Esophagus (tissue), 2 donors: ENCODE data around the gene FTH1. TPM values are rescaled to one million over a fixed set of nuclear protein-coding genes. Genes with fewer than 3 reads are reported as not detected.

ENCODE experiments used
- H3K27ac ChIP-seq, 2 donors: one replicate each; pipeline ENCODE4 v1.5.1; 2013; ENCODE audit warnings: low read depth in 2 of 2, mild to moderate bottlenecking in 2 of 2, inconsistent platforms in 1 of 2, low read length in 1 of 2, moderate library complexity in 1 of 2
- H3K27me3 ChIP-seq, 2 donors: one replicate each; pipeline ENCODE4 v1.6.1; 2013; ENCODE audit warnings: low read length in 2 of 2, control low read depth in 1 of 2, mild to moderate bottlenecking in 1 of 2; ENCODE audit not compliant: insufficient read depth in 2 of 2, control insufficient read depth in 1 of 2
- H3K36me3 ChIP-seq, 2 donors: one replicate each; pipeline ENCODE4 v1.6.1; 2013; ENCODE audit warnings: low read length in 1 of 2; ENCODE audit not compliant: control insufficient read depth in 2 of 2, insufficient read depth in 2 of 2
- H3K4me1 ChIP-seq, 2 donors: one replicate each; pipeline ENCODE4 v1.6.1; 2013; ENCODE audit warnings: low read length in 1 of 2; ENCODE audit not compliant: control insufficient read depth in 2 of 2, insufficient read depth in 2 of 2
- H3K4me3 ChIP-seq, 2 donors: one replicate each; pipeline ENCODE4 v1.5.1; 2013; ENCODE audit warnings: low read length in 2 of 2, mild to moderate bottlenecking in 2 of 2, low read depth in 1 of 2, moderate library complexity in 1 of 2
- H3K9me3 ChIP-seq, 2 donors: one replicate each; pipeline ENCODE4 v1.6.1; 2013; ENCODE audit warnings: mild to moderate bottlenecking in 2 of 2, low read depth in 1 of 2, low read length in 1 of 2, moderate library complexity in 1 of 2; ENCODE audit not compliant: control insufficient read depth in 2 of 2, insufficient read depth in 1 of 2
- WGBS, 2 donors: extraction: QIAGEN DNeasy Blood & Tissue Kit; methylation state at CpG; one replicate each; pipeline ENCODE4 v1.1.7; 2013; 5-methylcytosine and 5-hydroxymethylcytosine counted together
- polyA plus RNA-seq, 2 donors: library from polyadenylated mRNA; stranded (reverse); fragments of 200-250 nt; gene quantifications; one replicate each; pipeline ENCODE4 v1.2.3, GENCODE V29; 2013
- donor health status: healthy with polysubstance abuse.
- donor health status: Bipolar disorder and iron deficiency.

Gene FTH1
- polyA plus RNA-seq, 2 donors: 3,491 to 8,500 TPM

DNA sequence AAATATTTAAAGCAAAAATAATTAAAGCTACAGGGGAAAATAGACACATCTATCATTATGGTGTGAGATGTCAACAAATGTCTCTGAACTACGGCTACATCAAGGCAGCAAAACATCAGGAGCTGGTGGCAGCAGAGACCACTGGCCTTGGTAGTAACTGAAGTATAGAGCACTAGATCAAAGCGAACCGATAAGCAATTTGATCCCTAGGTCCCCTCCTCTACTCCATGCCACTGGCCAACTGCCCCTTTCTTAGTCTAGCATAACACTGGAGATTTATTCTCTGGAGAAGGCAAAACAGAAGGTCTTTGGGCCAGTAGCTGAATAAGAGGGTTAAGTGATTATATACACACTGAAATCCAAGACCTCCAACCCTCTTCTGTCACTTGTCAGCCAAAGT, 36.5 kb downstream of the FTH1 start:
- H3K36me3 ChIP-seq: no peaks in the 10 kb centered on the region
- H3K27me3 ChIP-seq: no peaks in the 10 kb centered on the region
- H3K9me3 ChIP-seq: no peaks in the 10 kb centered on the region
- H3K4me1 ChIP-seq: no peaks in the 10 kb centered on the region
- H3K27ac ChIP-seq: no peak overlapping the region
- H3K4me3 ChIP-seq: no peak overlapping the region
- WGBS, 2 donors: 88 to 93% methylated on average over 3 of the region's 3 CpGs

DNA sequence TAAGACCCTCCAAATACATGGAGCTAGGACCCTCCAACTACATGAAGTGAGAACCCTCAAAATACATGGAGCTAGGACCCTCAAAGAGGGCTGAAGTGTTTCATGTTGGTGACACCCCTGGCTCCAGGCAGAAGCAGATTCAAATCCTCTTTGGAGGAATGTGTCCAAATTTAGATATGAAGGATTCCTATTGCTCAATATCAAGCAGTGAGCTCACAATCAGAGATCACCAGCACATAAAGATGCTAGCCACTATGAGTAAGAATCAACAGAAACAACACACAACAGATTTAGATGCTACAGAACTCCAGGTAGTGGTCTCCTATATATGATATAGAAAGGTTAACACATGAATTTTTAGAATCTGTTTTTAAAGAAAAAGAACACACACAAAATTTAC, 38.8 kb downstream of the FTH1 start:
- Histone ChIP-seq H3K9me3 (no peaks in the 10 kb centered on the region), H3K4me1 (no peaks in the 10 kb centered on the region), H3K4me3 (no peak overlapping the region), H3K27me3 (no peaks in the 10 kb centered on the region), H3K36me3 (no peaks in the 10 kb centered on the region), H3K27ac (no peak overlapping the region)

DNA sequence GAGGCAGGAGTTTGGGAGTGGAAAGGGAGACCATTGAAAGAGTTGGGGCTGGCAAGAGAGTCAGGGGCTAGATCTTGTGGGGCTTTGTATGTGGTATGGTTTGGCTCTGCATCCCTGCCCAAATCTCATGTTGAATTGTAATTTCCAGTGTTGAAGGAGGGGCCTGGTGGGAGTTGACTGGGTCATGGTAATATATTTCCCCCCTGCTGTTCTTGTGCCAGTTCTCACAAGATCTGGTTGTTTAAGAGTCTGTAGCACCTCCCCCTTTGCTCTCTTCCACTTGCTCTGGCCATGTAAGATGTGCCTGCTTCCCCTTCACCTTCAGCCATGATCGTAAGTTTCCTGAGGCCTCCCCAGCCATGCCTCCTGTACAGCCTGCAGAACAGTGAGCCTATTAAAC, 39.9 kb downstream of the FTH1 start:
- Histone ChIP-seq H3K4me1 (peaks cover 0 to 2% of the 10 kb centered on the region in 2 donors), H3K4me3 (no peak overlapping the region), H3K9me3 (no peaks in the 10 kb centered on the region), H3K27me3 (no peaks in the 10 kb centered on the region), H3K36me3 (no peaks in the 10 kb centered on the region), H3K27ac (no peak overlapping the region)
- 95 to 97% methylated on average over 1 of the region's 1 CpG for WGBS, 2 donors

DNA sequence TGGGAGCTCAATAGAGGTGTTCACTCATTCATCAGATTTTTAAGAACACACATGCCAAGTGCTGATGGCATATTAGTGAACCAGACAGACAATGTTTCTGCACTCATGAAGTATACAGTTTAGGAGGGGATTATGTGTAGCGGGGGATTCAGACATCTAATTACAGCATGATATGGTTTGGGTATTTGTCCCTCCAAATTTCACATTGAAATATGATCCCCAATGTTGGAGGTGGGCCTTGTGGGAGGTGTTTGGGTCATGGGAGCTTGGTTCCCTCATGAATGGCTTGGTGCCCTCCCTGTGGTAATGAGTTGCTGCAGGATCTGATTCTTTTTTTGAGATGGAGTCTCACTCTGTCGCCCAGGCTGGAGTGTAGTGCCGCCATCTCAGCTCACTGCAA, 41.2 kb downstream of the FTH1 start:
- Histone ChIP-seq H3K27me3 (no peaks in the 10 kb centered on the region), H3K4me3 (no peak overlapping the region), H3K4me1 (peaks cover 0 to 2% of the 10 kb centered on the region in 2 donors), H3K9me3 (no peaks in the 10 kb centered on the region), H3K36me3 (no peaks in the 10 kb centered on the region), H3K27ac (no peak overlapping the region)
- WGBS, 2 donors: 94 to 99% methylated on average over 3 of the region's 3 CpGs

DNA sequence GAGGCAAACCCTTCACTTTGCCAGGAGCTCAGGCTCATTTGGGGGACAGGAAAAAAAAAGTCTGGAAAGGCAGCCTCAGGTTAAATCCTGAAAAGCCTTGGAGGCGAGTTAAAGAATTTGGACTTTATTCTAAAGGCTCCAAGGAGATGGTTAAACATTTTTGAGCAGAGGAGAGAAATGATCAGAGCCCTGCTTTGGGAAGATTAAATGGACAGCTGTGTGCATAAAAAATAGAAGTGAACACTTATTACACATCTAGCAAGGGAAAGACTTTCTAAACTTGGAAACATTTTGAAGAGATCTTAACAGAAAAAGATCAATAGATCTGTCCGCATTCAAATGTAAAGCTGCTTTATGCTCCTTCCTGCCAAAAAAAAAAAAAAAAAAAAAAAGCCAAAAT, 41.7 kb downstream of the FTH1 start:
- no peaks in the 10 kb centered on the region for H3K9me3 ChIP-seq
- no peak overlapping the region for H3K4me3 ChIP-seq
- WGBS, 2 donors: 86 to 92% methylated on average over 2 of the region's 2 CpGs
- no peaks in the 10 kb centered on the region for H3K36me3 ChIP-seq
- no peaks in the 10 kb centered on the region for H3K27me3 ChIP-seq
- H3K27ac ChIP-seq: no peak overlapping the region
- peaks cover 0 to 2% of the 10 kb centered on the region in 2 donors for H3K4me1 ChIP-seq

DNA sequence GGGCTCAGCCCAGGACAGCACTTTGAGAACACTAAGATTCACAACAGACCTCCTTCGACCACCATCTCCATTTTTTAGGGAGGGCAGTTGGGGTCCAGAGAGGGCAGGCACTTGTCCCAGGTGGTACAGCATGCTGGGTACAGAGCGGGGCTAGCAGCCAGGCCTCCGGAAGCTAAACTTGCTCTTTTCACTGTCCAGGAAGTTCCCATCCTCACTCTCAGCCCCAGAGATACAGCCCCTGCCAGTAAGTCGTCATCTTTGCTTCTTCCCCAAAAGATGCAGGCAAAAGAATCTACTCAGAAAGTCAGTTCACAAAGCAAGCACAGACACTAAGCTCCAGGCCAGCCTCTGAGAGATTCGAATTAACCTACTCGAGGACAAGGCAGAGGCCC, 43.4 kb downstream of the FTH1 start:
- Histone ChIP-seq H3K27ac (peak overlapping the region; percentile 62 to 78), H3K4me1 (peaks cover 0 to 2% of the 10 kb centered on the region in 2 donors), H3K9me3 (no peaks in the 10 kb centered on the region), H3K36me3 (no peaks in the 10 kb centered on the region), H3K4me3 (no peak overlapping the region), H3K27me3 (no peaks in the 10 kb centered on the region)
- WGBS, 2 donors: 64 to 74% methylated on average over 6 of the region's 6 CpGs

DNA sequence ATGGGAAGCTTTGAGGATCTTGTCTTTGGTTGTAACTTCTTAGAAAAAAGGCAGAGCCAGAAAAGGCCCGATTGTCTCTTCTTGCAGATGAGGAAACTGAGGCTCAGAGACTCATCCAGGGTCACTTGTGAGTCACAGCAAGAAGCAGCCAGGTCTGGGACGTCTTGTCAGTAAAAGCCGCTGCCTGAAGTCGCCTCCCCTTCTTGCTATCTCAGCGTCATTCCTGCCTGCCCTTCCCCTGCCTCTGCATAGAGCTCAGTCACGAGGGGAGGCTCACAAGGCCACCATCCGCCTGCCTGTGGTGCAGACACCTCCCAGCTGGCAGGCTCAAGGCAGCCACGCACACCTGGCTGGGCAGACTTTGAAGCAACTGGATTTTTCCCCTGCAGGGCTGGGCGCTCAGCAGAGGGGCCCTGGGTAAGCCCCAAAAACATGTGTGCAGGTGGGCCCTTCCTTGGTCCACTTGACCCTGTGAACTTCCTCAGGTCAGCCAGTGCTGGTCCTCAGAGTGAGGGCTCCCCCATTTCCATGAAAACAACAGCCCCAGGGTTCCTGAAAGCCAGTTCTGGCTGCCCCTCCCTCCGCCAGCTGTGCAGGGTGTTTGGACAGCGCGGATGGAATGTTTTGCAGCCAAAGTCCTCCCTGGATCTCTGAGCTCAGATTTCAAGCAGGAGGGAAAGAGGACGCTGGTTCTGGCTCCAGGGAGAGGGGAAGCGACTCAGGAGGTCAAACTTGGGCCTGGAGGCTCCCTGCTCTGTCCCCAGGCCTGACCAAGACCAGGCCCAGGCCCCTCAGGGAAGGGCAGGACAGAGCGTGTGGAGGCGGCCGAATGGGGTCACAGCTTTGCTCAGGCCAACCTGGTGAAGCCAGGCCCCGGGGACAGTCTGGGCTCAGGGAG, 44.0 kb downstream of the FTH1 start:
- Histone ChIP-seq H3K27me3 (no peaks in the 10 kb centered on the region), H3K27ac (peak overlapping the region; percentile 62 to 78), H3K4me3 (no peak overlapping the region), H3K4me1 (peaks cover 0 to 2% of the 10 kb centered on the region in 2 donors), H3K9me3 (no peaks in the 10 kb centered on the region), H3K36me3 (no peaks in the 10 kb centered on the region)
- 38 to 42% methylated on average over 18 of the region's 18 CpGs for WGBS, 2 donors

DNA sequence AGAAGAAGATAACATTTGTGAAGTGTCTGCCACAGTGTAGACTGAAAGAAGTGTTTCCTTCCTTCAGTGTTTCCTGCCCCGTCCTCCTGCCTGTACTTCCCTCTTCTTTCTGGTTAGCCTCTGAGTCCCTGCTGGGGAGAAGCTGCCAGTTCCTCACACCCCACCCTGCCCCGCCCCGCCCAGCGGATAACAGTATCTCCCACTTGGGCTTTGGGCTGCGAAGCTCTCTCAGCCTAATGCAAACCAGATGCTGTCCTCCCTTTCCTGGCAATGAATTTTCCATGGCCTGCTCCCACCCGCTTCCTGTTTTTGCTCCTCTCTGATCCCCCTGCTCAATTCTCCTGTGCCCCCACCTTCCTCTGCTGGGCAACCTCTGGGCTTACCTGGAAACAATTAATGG, 44.9 kb downstream of the FTH1 start:
- Histone ChIP-seq H3K4me1 (peaks cover 0 to 2% of the 10 kb centered on the region in 2 donors), H3K4me3 (no peak overlapping the region), H3K27ac (peak overlapping the region; percentile 76 to 78), H3K27me3 (no peaks in the 10 kb centered on the region), H3K9me3 (no peaks in the 10 kb centered on the region), H3K36me3 (no peaks in the 10 kb centered on the region)
- WGBS, 2 donors: 40 to 47% methylated on average over 6 of the region's 6 CpGs

DNA sequence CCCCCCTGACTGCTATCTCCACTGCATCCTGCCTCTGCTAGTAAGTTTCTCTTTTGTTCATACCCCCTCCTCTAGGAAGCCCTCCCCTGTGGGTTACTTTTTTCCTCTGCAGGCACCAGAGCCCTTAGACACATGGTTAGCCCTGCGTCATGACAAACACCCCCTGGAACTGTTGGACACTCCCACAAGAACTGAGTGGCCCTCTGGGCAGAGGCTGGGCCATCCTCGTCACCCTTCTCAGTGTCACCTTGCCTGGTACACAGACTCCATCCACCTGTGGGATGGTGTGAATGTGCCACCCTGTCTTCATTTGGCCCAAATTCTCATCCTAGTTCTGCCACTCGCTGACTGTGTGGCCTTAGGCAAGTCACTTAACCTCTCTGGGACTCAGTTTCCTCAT, 46.0 kb downstream of the FTH1 start:
- Histone ChIP-seq H3K9me3 (no peaks in the 10 kb centered on the region), H3K27ac (peak overlapping the region in 1 of 2 donors; percentile 19), H3K4me1 (peaks cover 2 to 4% of the 10 kb centered on the region in 2 donors), H3K27me3 (no peaks in the 10 kb centered on the region), H3K36me3 (no peaks in the 10 kb centered on the region), H3K4me3 (no peak overlapping the region)
- 81 to 94% methylated on average over 3 of the region's 3 CpGs for WGBS, 2 donors
